Mesenchymal stem cell (in vitro differentiated cells and primary cell): ENCODE data around the gene TUBA4A.

Experiments used
- DNase-seq: peaks from one replicate; pipeline ENCODE4 v3.0.0-alpha.2; 2013
- H2AFZ ChIP-seq: one replicate; pipeline ENCODE4 v1.6.1; 2013; ENCODE audit warnings: low read depth, mild to moderate bottlenecking, control low read depth, inconsistent platforms, low read length, moderate library complexity
- H2AK5ac ChIP-seq: 2 replicates; pipeline ENCODE4 v1.6.1; 2013; ENCODE audit warnings: low read length, moderate library complexity, mild to moderate bottlenecking, inconsistent platforms; ENCODE audit not compliant: severe bottlenecking
- H2BK120ac ChIP-seq: one replicate; pipeline ENCODE4 v1.6.1; 2013; ENCODE audit warnings: low read depth, mild to moderate bottlenecking, inconsistent platforms, low read length, moderate library complexity
- H2BK12ac ChIP-seq, 2 experiments: one replicate each; pipeline ENCODE4 v1.6.1; 2013; ENCODE audit warnings: inconsistent platforms in 2 of 2, low read length in 2 of 2, mild to moderate bottlenecking in 2 of 2, moderate library complexity in 2 of 2, control low read depth in 1 of 2
- H2BK15ac ChIP-seq: one replicate; pipeline ENCODE4 v1.6.1; 2013; ENCODE audit warnings: mild to moderate bottlenecking, low read depth, inconsistent platforms; ENCODE audit not compliant: poor library complexity, severe bottlenecking
- H2BK5ac ChIP-seq: 2 replicates; pipeline ENCODE4 v1.6.1; 2013; ENCODE audit warnings: low read depth, mild to moderate bottlenecking, low read length, control low read depth, inconsistent platforms; ENCODE audit not compliant: poor library complexity, severe bottlenecking
- H3K14ac ChIP-seq, 2 experiments: one replicate each; pipeline ENCODE4 v1.6.1; 2013; ENCODE audit warnings: inconsistent platforms in 2 of 2, low read length in 2 of 2, control low read depth in 1 of 2, mild to moderate bottlenecking in 1 of 2, moderate library complexity in 1 of 2
- H3K18ac ChIP-seq, 2 experiments: one replicate each; pipeline ENCODE4 v1.6.1; 2013; ENCODE audit warnings: inconsistent platforms in 2 of 2, low read length in 2 of 2, control low read depth in 1 of 2, low read depth in 1 of 2, mild to moderate bottlenecking in 1 of 2
- H3K23ac ChIP-seq, 2 experiments: one replicate each; pipeline ENCODE4 v1.6.1; 2013; ENCODE audit warnings: inconsistent platforms in 2 of 2, low read length in 2 of 2, mild to moderate bottlenecking in 2 of 2, moderate library complexity in 2 of 2, control low read depth in 1 of 2
- H3K27ac ChIP-seq: 2 replicates; pipeline ENCODE4 v1.5.1; 2013; ENCODE audit warnings: mild to moderate bottlenecking, moderate library complexity, low read length, control low read depth, inconsistent platforms; ENCODE audit not compliant: poor library complexity, severe bottlenecking
- H3K27me3 ChIP-seq, 2 experiments: 2 replicates each; pipeline versions ENCODE4 v1.6.1 to v1.7.0; 2013; ENCODE audit warnings: low read length in 2 of 2, mild to moderate bottlenecking in 2 of 2, moderate library complexity in 2 of 2, control low read depth in 1 of 2, inconsistent platforms in 1 of 2; ENCODE audit not compliant: control insufficient read depth in 1 of 2, insufficient read depth in 1 of 2
- H3K36me3 ChIP-seq, 2 experiments: 2 replicates each; pipeline versions ENCODE4 v1.6.1 to v1.7.0; 2013; ENCODE audit warnings: low read length in 2 of 2, control low read depth in 1 of 2, inconsistent platforms in 1 of 2, low read depth in 1 of 2, mild to moderate bottlenecking in 1 of 2; ENCODE audit not compliant: insufficient read depth in 2 of 2, control insufficient read depth in 1 of 2
- H3K4ac ChIP-seq, 2 experiments: one replicate each; pipeline ENCODE4 v1.6.1; 2013; ENCODE audit warnings: inconsistent platforms in 2 of 2, low read length in 2 of 2, mild to moderate bottlenecking in 2 of 2, moderate library complexity in 2 of 2, control low read depth in 1 of 2, low read depth in 1 of 2
- H3K4me1 ChIP-seq: 2 replicates; pipeline ENCODE4 v1.6.1; 2013; ENCODE audit warnings: low read depth, low read length, control low read depth; ENCODE audit not compliant: control insufficient read depth, insufficient read depth
- H3K4me2 ChIP-seq: 2 replicates; pipeline ENCODE4 v1.6.1; 2013; ENCODE audit warnings: low read length, mild to moderate bottlenecking, inconsistent platforms; ENCODE audit not compliant: poor library complexity, severe bottlenecking
- H3K4me3 ChIP-seq, 2 experiments: 2 replicates each; pipeline versions ENCODE4 v1.5.1 to v1.7.0; 2013; ENCODE audit warnings: low read length in 2 of 2, mild to moderate bottlenecking in 2 of 2, control low read depth in 1 of 2, low read depth in 1 of 2; ENCODE audit not compliant: insufficient read depth in 1 of 2
- H3K79me1 ChIP-seq: replicated peaks from 2 replicates; pipeline ENCODE4 v1.6.1; 2013; ENCODE audit warnings: mild to moderate bottlenecking, control low read depth, low read length, inconsistent platforms; ENCODE audit not compliant: poor library complexity, severe bottlenecking
- H3K9ac ChIP-seq: 2 replicates; pipeline ENCODE4 v1.7.0; 2013; ENCODE audit warnings: mild to moderate bottlenecking, low read length, moderate library complexity
- H3K9me3 ChIP-seq: 2 replicates; pipeline ENCODE4 v1.7.0; 2013; ENCODE audit warnings: mild to moderate bottlenecking, low read length; ENCODE audit not compliant: control insufficient read depth
- H4K8ac ChIP-seq: one replicate; pipeline ENCODE4 v1.6.1; 2013; ENCODE audit warnings: inconsistent platforms, mild to moderate bottlenecking, low read length, moderate library complexity
- H4K91ac ChIP-seq: one replicate; pipeline ENCODE4 v1.6.1; 2013; ENCODE audit warnings: mild to moderate bottlenecking, low read length, inconsistent platforms
- WGBS: methylation state at CpG from one replicate; pipeline ENCODE4 v1.1.7; 2013; ENCODE audit warnings: mixed read lengths; 5-methylcytosine and 5-hydroxymethylcytosine counted together

The TUBA4A gene

GRCh38 chr2:219209236-219210195 lies 44.2 kb downstream of the TUBA4A start:
- Histone ChIP-seq H3K36me3 (peaks cover 54 to 64% of the 10 kb centered on the region in 2 experiments), H3K14ac (no peak overlapping the region), H3K79me1 (peaks cover 12% of the 10 kb centered on the region), H4K8ac (no peak overlapping the region), H3K18ac (no peak overlapping the region), H3K4me3 (no peak overlapping the region), H3K4ac (peak overlapping the region in 1 of 2 experiments; percentile 73), H2BK5ac (no peak overlapping the region), H2BK120ac (no peak overlapping the region), H3K9ac (no peak overlapping the region), H2AK5ac (no peak overlapping the region), H3K27ac (no peak overlapping the region), H3K27me3 (no peaks in the 10 kb centered on the region), H4K91ac (no peak overlapping the region), H2BK15ac (no peak overlapping the region), H2AFZ (no peak overlapping the region), H3K4me1 (peaks cover 14% of the 10 kb centered on the region), H3K4me2 (no peak overlapping the region), H3K23ac (no peak overlapping the region), H2BK12ac (peak overlapping the region in 1 of 2 experiments; percentile 11), H3K9me3 (no peaks in the 10 kb centered on the region)
- no peak for DNase-seq
- WGBS, result 95% methylated on average over 16 of the region's 18 CpGs

GRCh38 chr2:219207884-219208740 lies 45.6 kb downstream of the TUBA4A start:
- peak overlapping the region in 1 of 2 experiments; percentile 87 for H3K4me3 ChIP-seq
- 85% methylated on average over 16 of the region's 17 CpGs for WGBS
- peak overlapping the region in 1 of 2 experiments; percentile 45 for H2BK12ac ChIP-seq
- no peak overlapping the region for H3K14ac ChIP-seq
- H3K4me2 ChIP-seq, result peak overlapping the region; percentile 44
- peak overlapping the region in 1 of 2 experiments; percentile 83 for H3K4ac ChIP-seq
- no peaks in the 10 kb centered on the region for H3K27me3 ChIP-seq
- H3K27ac ChIP-seq, result peak overlapping the region; percentile 3
- H3K23ac ChIP-seq, result no peak overlapping the region
- no peak overlapping the region for H2BK15ac ChIP-seq
- peaks cover 14% of the 10 kb centered on the region for H3K4me1 ChIP-seq
- H3K18ac ChIP-seq, result peak overlapping the region in 1 of 2 experiments; percentile 58
- peak overlapping the region; percentile 83 for H3K9ac ChIP-seq
- no peak overlapping the region for H4K91ac ChIP-seq
- H3K36me3 ChIP-seq, result peaks cover 40 to 50% of the 10 kb centered on the region in 2 experiments
- H2BK5ac ChIP-seq, result no peak overlapping the region
- H4K8ac ChIP-seq, result peak overlapping the region; percentile 57
- peak; percentile 50 for DNase-seq
- H2BK120ac ChIP-seq, result peak overlapping the region; percentile 38
- no peaks in the 10 kb centered on the region for H3K9me3 ChIP-seq
- peak overlapping the region; percentile 21 for H2AK5ac ChIP-seq
- H3K79me1 ChIP-seq, result peaks cover 10% of the 10 kb centered on the region
- H2AFZ ChIP-seq, result no peak overlapping the region

- Histone ChIP-seq H3K4me3 (peak overlapping the region; percentile 76 to 87), H3K14ac (peak overlapping the region in 1 of 2 experiments; percentile 64), H3K9ac (peak overlapping the region; percentile 83), H3K27ac (peak overlapping the region; percentile 3), H2AFZ (peak overlapping the region; percentile 20), H2BK120ac (peak overlapping the region; percentile 38), H3K18ac (peak overlapping the region in 1 of 2 experiments; percentile 58), H3K79me1 (peaks cover 8% of the 10 kb centered on the region), H2AK5ac (peak overlapping the region; percentile 31), H4K8ac (peak overlapping the region; percentile 57), H3K4me2 (peak overlapping the region; percentile 44), H3K4me1 (peaks cover 14% of the 10 kb centered on the region), H3K36me3 (peaks cover 33 to 43% of the 10 kb centered on the region in 2 experiments), H3K9me3 (no peaks in the 10 kb centered on the region), H4K91ac (no peak overlapping the region), H3K27me3 (no peaks in the 10 kb centered on the region), H2BK15ac (no peak overlapping the region), H2BK5ac (no peak overlapping the region), H2BK12ac (peak overlapping the region; percentile 14 to 81), H3K4ac (peak overlapping the region; percentile 34 to 83), H3K23ac (no peak overlapping the region)
- peak; percentile 43 for DNase-seq
- 23% methylated on average over 21 of the region's 22 CpGs for WGBS
Observed at GRCh38 chr2:219207134-219207883, 46.4 kb downstream of the TUBA4A start.
